Glutamatergic neuron (in vitro differentiated cells): ENCODE measurements around the gene FAM228A. TPM values are rescaled to one million over a fixed set of nuclear protein-coding genes. Genes with fewer than 3 reads are reported as not detected.

Experiments used
- DNase-seq: peaks from one replicate; pipeline ENCODE4 v3.0.0; 2022
- H3K27ac Mint-ChIP-seq: one replicate; pipeline ENCODE4 v1.8.0; 2020; ENCODE audit warnings: mild to moderate bottlenecking, mixed read lengths, inconsistent platforms; ENCODE audit not compliant: unreplicated experiment
- H3K27me3 Mint-ChIP-seq: one replicate; pipeline ENCODE4 v1.8.0; 2020; ENCODE audit warnings: mild to moderate bottlenecking, moderate library complexity, mixed read lengths, inconsistent platforms; ENCODE audit not compliant: unreplicated experiment
- H3K36me3 Mint-ChIP-seq: one replicate; pipeline ENCODE4 v1.8.0; 2020; ENCODE audit warnings: mild to moderate bottlenecking, mixed read lengths, inconsistent platforms; ENCODE audit not compliant: unreplicated experiment
- H3K4me1 Mint-ChIP-seq: one replicate; pipeline ENCODE4 v1.8.0; 2020; ENCODE audit warnings: mild to moderate bottlenecking, low read depth, mixed read lengths, inconsistent platforms; ENCODE audit not compliant: unreplicated experiment
- H3K4me3 Mint-ChIP-seq: one replicate; pipeline ENCODE4 v1.8.0; 2020; ENCODE audit warnings: mild to moderate bottlenecking, mixed read lengths, inconsistent platforms; ENCODE audit not compliant: unreplicated experiment
- H3K9me3 Mint-ChIP-seq: one replicate; pipeline ENCODE4 v1.8.0; 2020; ENCODE audit warnings: mild to moderate bottlenecking, moderate library complexity, mixed read lengths, inconsistent platforms; ENCODE audit not compliant: unreplicated experiment
- total RNA-seq: library from RNA; stranded (reverse); fragmentation: NEBNext Ultra II Directional; extraction: Animal tissue kit (Norgen Biotek cat#: 25700); gene quantifications from one replicate; pipeline ENCODE4 v1.2.1, GENCODE V29; 2021; ENCODE audit not compliant: unreplicated experiment
- TF ChIP-seq, protein P1 (sequence below): fragments of 200-600 bp; sonication (generic); IDR thresholded peaks from one replicate; pipeline ENCODE4 v1.5.0; 2021; ENCODE audit not compliant: partially characterized antibody, unreplicated experiment

Gene FAM228A
- total RNA-seq, 1 donor from 2014 or later = 0.69 TPM

GRCh38 chr2:24225499-24226242 lies 50.8 kb downstream of the FAM228A start:
- Mint-ChIP-seq H3K4me3 (no peak overlapping the region), H3K4me1 (no peaks in the 10 kb centered on the region), H3K27me3 (peaks cover 4% of the 10 kb centered on the region), H3K27ac (no peak overlapping the region), H3K9me3 (peaks cover 2% of the 10 kb centered on the region), H3K36me3 (no peaks in the 10 kb centered on the region)
- no peak for DNase-seq
- TF ChIP-seq, protein P1, sequence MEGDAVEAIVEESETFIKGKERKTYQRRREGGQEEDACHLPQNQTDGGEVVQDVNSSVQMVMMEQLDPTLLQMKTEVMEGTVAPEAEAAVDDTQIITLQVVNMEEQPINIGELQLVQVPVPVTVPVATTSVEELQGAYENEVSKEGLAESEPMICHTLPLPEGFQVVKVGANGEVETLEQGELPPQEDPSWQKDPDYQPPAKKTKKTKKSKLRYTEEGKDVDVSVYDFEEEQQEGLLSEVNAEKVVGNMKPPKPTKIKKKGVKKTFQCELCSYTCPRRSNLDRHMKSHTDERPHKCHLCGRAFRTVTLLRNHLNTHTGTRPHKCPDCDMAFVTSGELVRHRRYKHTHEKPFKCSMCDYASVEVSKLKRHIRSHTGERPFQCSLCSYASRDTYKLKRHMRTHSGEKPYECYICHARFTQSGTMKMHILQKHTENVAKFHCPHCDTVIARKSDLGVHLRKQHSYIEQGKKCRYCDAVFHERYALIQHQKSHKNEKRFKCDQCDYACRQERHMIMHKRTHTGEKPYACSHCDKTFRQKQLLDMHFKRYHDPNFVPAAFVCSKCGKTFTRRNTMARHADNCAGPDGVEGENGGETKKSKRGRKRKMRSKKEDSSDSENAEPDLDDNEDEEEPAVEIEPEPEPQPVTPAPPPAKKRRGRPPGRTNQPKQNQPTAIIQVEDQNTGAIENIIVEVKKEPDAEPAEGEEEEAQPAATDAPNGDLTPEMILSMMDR = no peak

DNA sequence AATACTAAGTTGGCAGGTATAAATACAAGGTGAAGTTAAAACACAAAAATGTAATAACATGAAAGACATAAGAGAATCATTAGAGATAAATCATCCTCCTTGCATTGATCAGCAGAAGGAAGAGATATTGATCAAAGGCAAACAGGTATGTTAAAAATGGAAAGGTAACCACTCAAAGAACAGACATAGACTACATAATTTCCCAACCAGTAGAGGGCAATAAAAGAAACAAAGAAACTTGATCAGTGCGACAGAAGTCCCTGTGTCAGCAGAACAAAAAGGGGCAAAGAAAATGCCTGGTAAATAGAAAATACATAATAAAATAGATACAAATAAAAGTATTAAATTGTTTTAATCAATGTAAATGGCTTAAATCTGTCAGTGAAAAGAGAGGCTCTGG lies 53.6 kb downstream of the FAM228A start:
- DNase-seq = no peak
- TF ChIP-seq, protein P1 = no peak
- Mint-ChIP-seq H3K27ac (no peak overlapping the region), H3K36me3 (no peaks in the 10 kb centered on the region), H3K4me3 (no peak overlapping the region), H3K9me3 (peaks cover 2% of the 10 kb centered on the region), H3K4me1 (no peaks in the 10 kb centered on the region), H3K27me3 (peaks cover 4% of the 10 kb centered on the region)

DNA sequence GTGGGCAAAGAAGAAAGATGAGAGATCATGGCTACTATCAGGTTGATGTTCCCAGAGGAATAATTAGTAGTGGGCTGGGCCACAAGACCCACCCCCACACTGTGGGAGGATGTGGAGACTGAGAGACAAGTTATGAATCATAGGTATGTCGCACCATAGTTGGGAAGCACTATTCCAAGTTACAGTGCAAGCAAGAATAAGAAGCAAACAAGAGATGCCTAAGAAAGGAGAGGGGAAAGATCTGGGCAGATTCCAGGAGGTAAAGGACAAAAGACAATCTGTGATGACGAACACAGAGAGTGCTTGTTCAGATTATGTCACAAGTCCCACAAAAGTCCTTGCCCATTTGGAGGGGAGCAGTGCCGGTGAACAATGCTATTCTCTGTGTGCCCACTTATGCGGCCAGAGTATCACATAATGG lies 56.6 kb downstream of the FAM228A start:
- no peak for DNase-seq
- no peaks in the 10 kb centered on the region for H3K9me3 Mint-ChIP-seq
- H3K27ac Mint-ChIP-seq = no peak overlapping the region
- TF ChIP-seq, protein P1 = no peak
- H3K36me3 Mint-ChIP-seq = no peaks in the 10 kb centered on the region
- no peaks in the 10 kb centered on the region for H3K4me1 Mint-ChIP-seq
- H3K27me3 Mint-ChIP-seq = no peaks in the 10 kb centered on the region
- no peak overlapping the region for H3K4me3 Mint-ChIP-seq

- DNase-seq = no peak
- H3K27me3 Mint-ChIP-seq = no peaks in the 10 kb centered on the region
- H3K4me1 Mint-ChIP-seq = no peaks in the 10 kb centered on the region
- no peak overlapping the region for H3K27ac Mint-ChIP-seq
- H3K36me3 Mint-ChIP-seq = no peaks in the 10 kb centered on the region
- no peaks in the 10 kb centered on the region for H3K9me3 Mint-ChIP-seq
- no peak overlapping the region for H3K4me3 Mint-ChIP-seq
- TF ChIP-seq, protein P1 = no peak
These were observed 58.5 kb downstream of the FAM228A start for GRCh38 chr2:24233321-24233720.

DNA sequence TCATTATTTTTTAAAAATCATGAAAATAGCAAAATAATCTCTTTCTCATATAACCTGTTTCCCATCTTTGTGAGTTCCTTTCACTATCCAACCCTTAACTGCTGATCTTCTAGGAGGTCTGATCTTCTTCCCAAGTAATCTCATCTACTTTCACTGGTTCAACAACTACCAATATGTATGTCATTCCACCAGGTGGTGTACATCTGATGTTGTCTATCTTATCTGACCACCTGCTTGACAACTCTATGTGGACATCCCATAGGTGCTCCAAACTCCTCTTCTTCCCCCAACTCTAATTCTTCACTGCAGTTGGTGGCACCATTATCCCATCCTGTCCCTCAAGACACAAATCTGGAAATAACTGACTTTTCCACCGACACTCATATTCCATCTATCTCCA lies 62.5 kb downstream of the FAM228A start:
- Mint-ChIP-seq H3K27me3 (no peaks in the 10 kb centered on the region), H3K4me1 (no peaks in the 10 kb centered on the region), H3K36me3 (no peaks in the 10 kb centered on the region), H3K9me3 (no peaks in the 10 kb centered on the region), H3K27ac (no peak overlapping the region), H3K4me3 (no peak overlapping the region)
- DNase-seq = no peak
- TF ChIP-seq, protein P1 = no peak
